ENCODE data around the gene PCGF3.

Gene PCGF3

DNA sequence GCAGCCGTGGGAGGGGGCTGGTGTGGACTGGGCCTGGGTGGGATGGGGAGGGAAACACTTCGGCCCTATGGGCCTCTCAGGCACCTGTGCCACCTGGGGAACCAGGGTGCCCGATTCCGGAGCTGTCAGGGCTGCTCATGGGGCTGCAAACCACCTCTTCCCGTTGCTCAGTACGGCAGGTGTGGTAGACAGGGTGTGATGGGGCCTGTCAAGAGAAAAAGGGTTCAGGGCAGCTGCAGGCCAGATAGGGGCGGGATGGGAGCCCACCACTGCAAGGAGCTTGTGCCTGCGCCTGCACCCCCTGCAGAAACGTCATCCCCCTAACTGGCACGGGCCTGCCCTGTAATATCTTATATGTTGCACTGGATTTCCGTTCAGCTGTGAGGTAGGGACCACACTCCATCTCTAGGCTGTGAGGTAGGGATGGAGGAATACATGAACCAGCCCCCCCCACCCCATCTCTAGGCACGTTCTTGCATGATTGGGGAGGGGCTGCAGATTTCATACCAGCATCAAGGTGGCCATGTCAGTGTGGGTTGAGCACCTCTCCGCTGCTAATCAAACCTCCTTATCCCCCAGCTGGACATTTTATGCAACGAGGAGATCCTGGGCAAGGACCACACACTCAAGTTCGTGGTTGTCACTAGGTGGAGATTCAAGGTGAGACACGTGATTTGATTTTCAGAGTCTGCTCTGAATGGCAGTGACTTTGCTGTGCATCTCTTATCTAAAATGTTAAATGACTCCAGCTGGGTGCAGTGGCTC, 59.0 kb downstream of the PCGF3 start:
- no peak for DNase-seq (ENCODE audit: low read depth)
- no peak overlapping the region for H3K4me3 ChIP-seq (ENCODE audit: low read length)
- TF ChIP-seq, protein P1, sequence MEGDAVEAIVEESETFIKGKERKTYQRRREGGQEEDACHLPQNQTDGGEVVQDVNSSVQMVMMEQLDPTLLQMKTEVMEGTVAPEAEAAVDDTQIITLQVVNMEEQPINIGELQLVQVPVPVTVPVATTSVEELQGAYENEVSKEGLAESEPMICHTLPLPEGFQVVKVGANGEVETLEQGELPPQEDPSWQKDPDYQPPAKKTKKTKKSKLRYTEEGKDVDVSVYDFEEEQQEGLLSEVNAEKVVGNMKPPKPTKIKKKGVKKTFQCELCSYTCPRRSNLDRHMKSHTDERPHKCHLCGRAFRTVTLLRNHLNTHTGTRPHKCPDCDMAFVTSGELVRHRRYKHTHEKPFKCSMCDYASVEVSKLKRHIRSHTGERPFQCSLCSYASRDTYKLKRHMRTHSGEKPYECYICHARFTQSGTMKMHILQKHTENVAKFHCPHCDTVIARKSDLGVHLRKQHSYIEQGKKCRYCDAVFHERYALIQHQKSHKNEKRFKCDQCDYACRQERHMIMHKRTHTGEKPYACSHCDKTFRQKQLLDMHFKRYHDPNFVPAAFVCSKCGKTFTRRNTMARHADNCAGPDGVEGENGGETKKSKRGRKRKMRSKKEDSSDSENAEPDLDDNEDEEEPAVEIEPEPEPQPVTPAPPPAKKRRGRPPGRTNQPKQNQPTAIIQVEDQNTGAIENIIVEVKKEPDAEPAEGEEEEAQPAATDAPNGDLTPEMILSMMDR (IDR thresholded peaks at IDR 0.05; ENCODE audit: insufficient read depth, low read depth, low read length, missing control alignments) = no peak

DNA sequence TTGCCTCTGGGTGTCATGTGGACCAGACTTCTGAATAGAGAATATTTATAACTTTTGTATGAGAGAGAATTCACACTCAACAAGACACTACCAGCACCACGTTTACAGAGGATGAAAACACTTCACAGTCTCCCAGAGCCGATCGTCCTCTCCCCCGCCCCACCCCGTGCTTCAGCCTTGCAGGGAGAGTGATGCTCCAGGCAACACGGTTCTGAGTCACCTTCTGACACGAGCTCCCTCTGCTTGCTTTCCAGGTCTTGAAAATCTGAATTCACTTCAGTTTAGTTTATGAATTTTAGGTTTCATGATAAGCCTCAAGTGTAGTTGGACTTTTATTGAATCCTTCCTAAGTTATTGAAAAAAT, 60.5 kb downstream of the PCGF3 start:
- H3K4me3 ChIP-seq (ENCODE audit: low read length) = no peak overlapping the region
- peak; percentile 88 for DNase-seq (ENCODE audit: low read depth)

DNA sequence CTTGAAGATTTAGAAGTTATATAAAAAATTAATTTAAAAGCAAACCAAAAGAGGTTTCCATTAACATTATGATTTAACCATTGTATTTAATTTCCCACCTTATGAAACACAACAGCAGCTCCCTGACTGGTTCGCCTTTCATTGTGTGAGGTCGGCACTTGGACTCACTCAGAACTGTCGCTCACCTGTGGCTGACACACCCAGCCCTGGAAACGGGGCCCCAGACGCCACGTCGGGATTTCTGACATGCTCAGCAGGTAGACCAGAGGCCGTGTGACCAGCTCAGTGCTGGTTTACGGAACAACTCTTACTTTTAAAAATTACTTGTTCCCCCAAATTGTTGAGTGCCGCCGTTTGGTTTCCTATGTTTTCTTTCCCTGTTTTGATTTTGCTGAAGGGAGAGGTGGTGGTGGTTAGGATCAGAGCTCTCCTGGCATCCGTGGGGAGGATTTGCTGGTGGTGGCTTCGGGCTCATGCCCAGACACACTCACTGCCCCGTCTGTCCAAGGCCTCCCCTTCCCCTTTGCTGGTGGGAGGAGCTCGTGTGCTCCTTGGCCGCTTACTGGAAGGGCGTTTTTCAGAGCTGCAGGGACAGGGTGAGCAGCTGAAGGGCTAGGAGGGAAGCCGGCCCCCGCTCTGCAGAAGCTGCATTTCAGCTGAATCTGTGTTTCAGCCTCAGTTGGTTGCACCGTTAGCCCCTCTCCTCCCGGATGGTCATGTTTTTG, 61.1 kb downstream of the PCGF3 start:
- DNase-seq (ENCODE audit: low read depth) = peak; percentile 35
- TF ChIP-seq, protein P1 (IDR thresholded peaks at IDR 0.05; ENCODE audit: insufficient read depth, low read depth, low read length, missing control alignments) = no peak
- no peak overlapping the region for H3K4me3 ChIP-seq (ENCODE audit: low read length)

More for the DNA sequence above, 60.5 kb downstream of the PCGF3 start:
- TF ChIP-seq, protein P1 (IDR thresholded peaks at IDR 0.05; ENCODE audit: insufficient read depth, low read depth, low read length, missing control alignments) = no peak

DNA sequence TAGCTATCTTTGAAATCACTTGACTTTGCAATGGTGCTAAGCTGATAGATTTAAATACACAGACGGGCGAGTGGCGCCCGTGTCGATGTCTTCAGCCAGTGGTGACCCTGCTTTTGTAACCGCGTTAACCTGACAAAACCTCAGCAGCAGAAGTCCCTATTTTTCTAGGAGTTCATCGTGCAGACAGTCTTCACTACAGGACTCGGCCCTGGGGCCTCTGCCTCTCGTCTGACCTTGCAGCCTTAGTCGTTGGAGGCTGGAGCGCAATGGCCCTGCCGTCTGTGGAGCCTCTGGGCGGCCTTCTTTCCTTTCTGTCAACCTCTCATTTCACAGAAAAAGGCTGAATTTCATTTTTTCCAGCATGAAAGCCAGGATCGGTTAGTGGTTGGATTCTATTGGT, 62.4 kb downstream of the PCGF3 start:
- no peak for DNase-seq (ENCODE audit: low read depth)
- TF ChIP-seq, protein P1 (IDR thresholded peaks at IDR 0.05; ENCODE audit: insufficient read depth, low read depth, low read length, missing control alignments) = no peak
- H3K4me3 ChIP-seq (ENCODE audit: low read length) = no peak overlapping the region

DNA sequence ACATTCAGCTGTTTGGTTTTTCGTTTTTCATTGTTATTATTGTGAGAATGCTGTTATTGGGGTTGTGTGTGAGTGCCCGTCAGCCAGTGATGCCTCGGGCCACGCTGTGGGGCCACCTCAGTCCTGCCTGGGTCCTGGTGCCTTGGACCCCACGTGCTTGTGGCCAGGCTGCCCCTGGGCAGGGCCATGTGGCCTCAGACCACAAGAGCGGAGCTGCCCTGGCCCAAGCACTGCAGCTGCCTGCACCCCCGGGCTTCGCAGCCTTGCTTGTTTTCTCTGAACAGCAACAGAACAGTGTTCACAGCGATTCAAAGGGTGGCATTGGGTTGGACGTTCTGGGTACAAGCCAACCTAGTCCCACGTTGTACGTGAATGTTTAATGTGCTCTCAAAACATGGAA, 63.4 kb downstream of the PCGF3 start:
- H3K4me3 ChIP-seq (ENCODE audit: low read length) = no peak overlapping the region
- no peak for DNase-seq (ENCODE audit: low read depth)
- TF ChIP-seq, protein P1 (IDR thresholded peaks at IDR 0.05; ENCODE audit: insufficient read depth, low read depth, low read length, missing control alignments) = no peak

DNA sequence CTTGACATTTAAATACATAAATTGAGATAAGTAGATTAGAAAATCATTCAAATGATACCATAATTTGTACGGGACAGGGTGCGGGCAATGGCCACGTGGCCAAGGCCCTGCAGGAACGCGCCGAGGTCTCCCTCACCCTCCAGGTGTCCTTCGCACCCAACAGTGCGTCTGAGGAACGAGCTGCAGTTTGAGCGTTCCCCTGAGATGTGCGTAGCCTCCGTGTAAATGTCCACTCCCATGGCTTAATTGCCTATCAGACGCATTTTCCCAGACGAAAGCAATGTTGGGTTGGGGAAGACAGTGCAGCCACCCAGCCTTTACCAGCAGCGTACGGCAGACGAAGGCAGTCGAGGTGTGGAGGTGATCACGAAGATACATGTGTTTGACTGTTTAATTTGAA, 63.9 kb downstream of the PCGF3 start:
- no peak overlapping the region for H3K4me3 ChIP-seq (ENCODE audit: low read length)
- DNase-seq (ENCODE audit: low read depth) = no peak
- TF ChIP-seq, protein P1 (IDR thresholded peaks at IDR 0.05; ENCODE audit: insufficient read depth, low read depth, low read length, missing control alignments) = no peak
